Prostate gland (tissue), 2 donors: ENCODE results near the gene MAP7D2.

Source experiments
- POLR2A ChIP-seq: fragments of 450-650 bp; IDR thresholded peaks from one replicate; pipeline ENCODE4 v1.6.1; 2016; ENCODE audit warnings: antibody characterized with exemption, mild to moderate bottlenecking
- POLR2AphosphoS5 ChIP-seq: sonication (generic); formaldehyde crosslinking; IDR thresholded peaks from one replicate; pipeline ENCODE4 v1.6.1; 2017; ENCODE audit warnings: antibody characterized with exemption
- TF ChIP-seq, protein P1 (sequence below), 4 experiments: fragments of 200-600 bp in 2 of 4; fragments of 450-650 bp in 2 of 4; sonication (generic) in 2 of 4; IDR thresholded peaks; 1 replicate in 3 of 4; 2 replicates in 1 of 4; pipeline ENCODE4 v1.5.1; 2016 to 2019; ENCODE audit warnings: antibody characterized with exemption in 4 of 4, mild to moderate bottlenecking in 2 of 4, moderate library complexity in 2 of 4

DNA sequence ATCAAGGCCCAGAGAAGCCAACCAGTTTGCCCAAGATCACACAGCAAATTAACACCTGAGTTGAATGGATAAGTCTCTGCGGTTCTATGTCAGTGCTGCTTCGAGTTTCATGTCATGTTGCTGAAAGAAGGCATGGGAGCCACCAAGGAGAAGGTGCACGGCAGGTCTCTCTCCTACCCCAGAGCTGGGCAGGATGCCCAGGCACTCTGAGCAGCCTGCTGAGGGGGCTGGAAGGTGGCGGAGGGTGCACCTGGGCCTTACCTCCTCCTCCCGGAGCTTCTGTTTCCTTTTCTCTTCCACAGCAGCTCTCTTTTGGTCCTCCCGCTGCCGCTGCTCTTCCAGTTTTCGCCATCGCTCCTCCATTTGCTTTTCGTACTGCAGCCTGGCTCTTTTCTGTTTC lies 53.6 kb downstream of the MAP7D2 start:
- TF ChIP-seq, protein P1, sequence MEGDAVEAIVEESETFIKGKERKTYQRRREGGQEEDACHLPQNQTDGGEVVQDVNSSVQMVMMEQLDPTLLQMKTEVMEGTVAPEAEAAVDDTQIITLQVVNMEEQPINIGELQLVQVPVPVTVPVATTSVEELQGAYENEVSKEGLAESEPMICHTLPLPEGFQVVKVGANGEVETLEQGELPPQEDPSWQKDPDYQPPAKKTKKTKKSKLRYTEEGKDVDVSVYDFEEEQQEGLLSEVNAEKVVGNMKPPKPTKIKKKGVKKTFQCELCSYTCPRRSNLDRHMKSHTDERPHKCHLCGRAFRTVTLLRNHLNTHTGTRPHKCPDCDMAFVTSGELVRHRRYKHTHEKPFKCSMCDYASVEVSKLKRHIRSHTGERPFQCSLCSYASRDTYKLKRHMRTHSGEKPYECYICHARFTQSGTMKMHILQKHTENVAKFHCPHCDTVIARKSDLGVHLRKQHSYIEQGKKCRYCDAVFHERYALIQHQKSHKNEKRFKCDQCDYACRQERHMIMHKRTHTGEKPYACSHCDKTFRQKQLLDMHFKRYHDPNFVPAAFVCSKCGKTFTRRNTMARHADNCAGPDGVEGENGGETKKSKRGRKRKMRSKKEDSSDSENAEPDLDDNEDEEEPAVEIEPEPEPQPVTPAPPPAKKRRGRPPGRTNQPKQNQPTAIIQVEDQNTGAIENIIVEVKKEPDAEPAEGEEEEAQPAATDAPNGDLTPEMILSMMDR (IDR thresholded peaks at IDR 0.05): no peak
- TF ChIP-seq POLR2AphosphoS5 (no peak), POLR2A (no peak)
